Measurements from ENCODE around the gene HLA-DRB1.
A peak's percentile ranks its signal among the peaks of the same experiment; 100 is the strongest.
"Not testable (repeated sequence)": the region's sequence is repeated elsewhere in the genome, so short reads cannot be mapped to it uniquely, and the experiment has no call there.

The HLA-DRB1 gene

GRCh38 chr6:32553037-32553742 is 36.5 kb downstream of the HLA-DRB1 start:
- no peak overlapping the region for H3K27ac Mint-ChIP-seq
- H3K9me3 Mint-ChIP-seq: no peaks in the 10 kb centered on the region
- H3K4me3 Mint-ChIP-seq: no peak overlapping the region
- H3K36me3 Mint-ChIP-seq: no peaks in the 10 kb centered on the region
- ATAC-seq (no peak), DNase-seq (ENCODE audit: low spot score in 2 of 2) (no peak)
- H3K4me1 Mint-ChIP-seq: no peaks in the 10 kb centered on the region

GRCh38 chr6:32551410-32551809 is 38.2 kb downstream of the HLA-DRB1 start:
- DNase-seq (ENCODE audit: low spot score in 2 of 2): no peak
- Mint-ChIP-seq H3K4me3 (no peak overlapping the region), H3K36me3 (no peaks in the 10 kb centered on the region), H3K4me1 (no peaks in the 10 kb centered on the region), H3K9me3 (no peaks in the 10 kb centered on the region), H3K27ac (no peak overlapping the region)
- no peak for ATAC-seq

GRCh38 chr6:32539839-32540238 is 49.8 kb downstream of the HLA-DRB1 start:
- DNase-seq (ENCODE audit: low spot score in 2 of 2) (no peak), ATAC-seq (no peak)
- Mint-ChIP-seq H3K36me3 (no peaks in the 10 kb centered on the region), H3K4me3 (no peak overlapping the region), H3K27ac (no peak overlapping the region), H3K4me1 (no peaks in the 10 kb centered on the region), H3K9me3 (no peaks in the 10 kb centered on the region)

GRCh38 chr6:32530431-32530793 is 59.2 kb downstream of the HLA-DRB1 start:
- H3K9me3 Mint-ChIP-seq; DNase-seq (ENCODE audit: low spot score in 2 of 2); H3K36me3 Mint-ChIP-seq: not testable (repeated sequence)
- ATAC-seq: peak; percentile 52
- H3K4me1 Mint-ChIP-seq: peaks cover 23% of the 10 kb centered on the region
- peak overlapping the region; percentile 81 for H3K27ac Mint-ChIP-seq
- H3K4me3 Mint-ChIP-seq: peak overlapping the region; percentile 66

- peaks cover 23% of the 10 kb centered on the region for H3K4me1 Mint-ChIP-seq
- H3K4me3 Mint-ChIP-seq: peak within 1 kb of the TSS; percentile 66
- H3K36me3 Mint-ChIP-seq: peaks cover 7% of the 10 kb centered on the region
- peak; percentile 80 for ATAC-seq
- no peaks in the 10 kb centered on the region for H3K9me3 Mint-ChIP-seq
- peak within 1 kb of the TSS; percentile 81 for H3K27ac Mint-ChIP-seq
- DNase-seq (ENCODE audit: low spot score in 2 of 2): peak; percentile 9 to 76
Observed at GRCh38 chr6:32529697-32530430, 59.8 kb downstream of the HLA-DRB1 start, which contains the start of gene HLA-DRB5. HLA-DRB5 (minus strand) TSS chr6:32530287; CDS start chr6:32530224, 63 bp downstream.
